ENCODE results near the gene GALNT9. TPM values are rescaled to one million over a fixed set of nuclear protein-coding genes. Genes with fewer than 3 reads are reported as not detected.
"Not testable (repeated sequence)": the region's sequence is repeated elsewhere in the genome, so short reads cannot be mapped to it uniquely, and the experiment has no call there.

The GALNT9 gene
- total RNA-seq, 1 donor from 2014 or later, result not detected

DNA sequence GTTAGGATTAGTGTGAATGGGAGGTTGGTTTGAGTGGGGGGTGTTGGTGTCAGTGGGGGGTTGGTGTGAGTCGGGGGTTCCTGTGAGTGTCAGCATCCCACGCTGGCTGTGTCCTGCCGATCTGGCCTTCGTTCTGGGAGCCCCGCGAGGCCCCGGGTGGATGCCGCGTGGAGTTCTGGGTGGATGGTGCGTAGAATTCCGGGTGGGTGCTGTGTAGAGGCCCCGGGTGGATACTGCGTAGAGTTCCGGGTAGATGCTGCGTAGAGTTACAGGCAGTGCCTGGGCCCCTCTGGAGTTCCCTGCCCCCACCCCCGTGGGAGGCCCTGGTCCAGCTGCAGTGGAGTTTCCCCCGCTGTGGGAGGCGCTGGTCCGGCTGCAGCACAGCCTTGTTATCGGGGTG, 176.4 kb downstream of the GALNT9 start:
- no peak for ATAC-seq

DNA sequence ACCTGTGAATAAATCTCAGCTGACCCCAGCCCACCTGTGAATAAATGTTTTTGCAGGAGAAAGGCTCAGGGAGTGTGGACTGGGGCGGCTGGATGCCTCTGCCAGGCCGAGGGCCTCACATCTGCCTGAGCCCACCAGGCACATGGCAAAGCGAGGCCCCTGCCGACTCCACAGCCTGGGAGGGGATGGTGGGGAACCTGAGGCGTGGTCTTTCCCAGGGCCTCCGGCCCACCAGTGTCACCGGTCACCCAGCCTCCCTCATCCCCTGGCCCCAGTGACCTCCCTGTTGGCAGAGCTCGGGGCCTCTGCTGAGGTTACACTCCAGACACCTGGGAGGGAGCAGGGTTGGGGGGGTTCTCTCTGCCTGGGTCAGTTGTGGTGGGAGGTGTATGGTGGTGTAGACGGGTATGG, 177.0 kb downstream of the GALNT9 start:
- no peak for ATAC-seq

DNA sequence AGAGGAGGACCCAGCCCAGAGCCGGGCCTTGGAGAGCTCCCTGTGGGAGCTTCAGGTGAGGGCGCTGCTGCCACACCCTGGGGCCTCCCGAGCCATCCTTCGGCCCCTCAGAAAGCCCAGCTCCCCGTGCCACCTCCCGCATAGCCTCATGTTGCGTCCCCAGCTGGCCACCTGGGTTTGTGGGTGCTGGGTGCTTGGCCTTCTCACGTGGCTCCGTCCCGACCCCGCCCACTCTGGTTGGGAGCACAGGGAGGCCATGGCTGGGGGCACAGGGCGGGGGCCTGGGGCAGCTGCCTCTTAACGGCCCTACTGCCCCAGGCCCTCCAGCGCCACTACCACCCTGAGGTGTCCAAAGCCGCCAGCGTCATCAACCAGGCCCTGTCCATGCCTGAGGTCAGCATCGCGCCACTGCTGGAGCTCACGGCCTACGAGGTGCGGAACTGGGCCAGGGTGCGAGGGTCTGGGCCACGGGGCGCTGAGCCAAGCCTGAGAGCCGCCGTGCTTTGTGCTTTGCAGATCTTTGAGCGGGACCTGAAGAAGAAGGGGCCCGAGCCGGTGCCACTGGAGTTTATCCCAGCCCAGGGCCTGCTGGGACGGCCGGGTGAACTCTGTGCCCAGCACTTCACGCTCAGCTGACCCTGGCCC, 177.5 kb downstream of the GALNT9 start:
- ATAC-seq, result no peak

DNA sequence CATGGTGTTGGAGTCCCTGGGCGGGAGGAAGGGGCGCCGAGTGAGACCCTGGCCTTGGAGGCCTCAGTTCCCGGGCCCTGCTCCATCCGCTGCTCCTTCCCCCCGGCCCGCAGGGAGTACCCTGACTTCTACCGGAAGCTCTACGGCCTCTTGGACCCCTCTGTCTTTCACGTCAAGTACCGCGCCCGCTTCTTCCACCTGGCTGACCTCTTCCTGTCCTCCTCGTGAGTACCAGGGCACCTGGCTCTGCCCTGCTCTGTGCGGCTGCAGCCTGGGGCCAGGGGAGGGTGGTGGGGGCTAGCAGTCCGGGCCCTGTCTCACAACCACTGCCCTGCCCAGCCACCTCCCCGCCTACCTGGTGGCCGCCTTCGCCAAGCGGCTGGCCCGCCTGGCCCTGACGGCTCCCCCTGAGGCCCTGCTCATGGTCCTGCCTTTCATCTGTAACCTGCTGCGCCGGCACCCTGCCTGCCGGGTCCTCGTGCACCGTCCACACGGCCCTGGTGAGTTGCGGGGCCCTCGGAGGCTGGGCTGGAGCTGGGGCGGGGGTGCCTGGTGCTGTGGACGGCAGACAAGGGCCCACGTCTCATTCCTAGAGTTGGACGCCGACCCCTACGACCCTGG, 178.1 kb downstream of the GALNT9 start:
- ATAC-seq, result no peak

DNA sequence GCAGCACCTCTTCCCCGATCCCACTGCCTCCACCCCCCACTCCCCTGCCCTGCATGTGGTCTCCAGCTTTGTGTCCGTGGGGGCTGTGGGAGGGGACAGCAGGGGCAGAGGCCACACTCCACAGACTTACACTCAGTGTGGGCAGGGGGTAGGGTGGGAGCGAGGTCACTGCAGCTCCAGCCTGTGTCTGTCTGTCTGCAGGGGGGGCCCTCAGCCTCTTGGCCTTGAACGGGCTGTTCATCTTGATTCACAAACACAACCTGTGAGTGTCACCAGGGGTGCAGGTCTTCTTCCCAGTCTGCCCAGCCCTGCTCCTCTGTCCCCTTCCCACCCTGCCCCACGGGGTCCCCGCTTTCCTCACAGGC, 178.6 kb downstream of the GALNT9 start:
- ATAC-seq, result no peak

DNA sequence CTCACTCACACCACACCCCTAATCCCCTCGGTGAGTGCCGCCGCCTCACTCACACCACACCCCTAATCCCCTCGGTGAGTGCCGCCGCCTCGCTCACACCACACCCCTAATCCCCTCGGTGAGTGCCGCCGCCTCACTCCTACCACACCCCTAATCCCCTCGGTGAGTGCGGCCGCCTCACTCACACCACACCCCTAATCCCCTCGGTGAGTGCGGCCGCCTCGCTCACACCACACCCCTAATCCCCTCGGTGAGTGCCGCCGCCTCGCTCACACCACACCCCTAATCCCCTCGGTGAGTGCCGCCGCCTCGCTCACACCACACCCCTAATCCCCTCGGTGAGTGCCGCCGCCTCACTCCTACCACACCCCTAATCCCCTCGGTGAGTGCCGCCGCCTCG, 179.9 kb downstream of the GALNT9 start:
- not testable (repeated sequence) for ATAC-seq

DNA sequence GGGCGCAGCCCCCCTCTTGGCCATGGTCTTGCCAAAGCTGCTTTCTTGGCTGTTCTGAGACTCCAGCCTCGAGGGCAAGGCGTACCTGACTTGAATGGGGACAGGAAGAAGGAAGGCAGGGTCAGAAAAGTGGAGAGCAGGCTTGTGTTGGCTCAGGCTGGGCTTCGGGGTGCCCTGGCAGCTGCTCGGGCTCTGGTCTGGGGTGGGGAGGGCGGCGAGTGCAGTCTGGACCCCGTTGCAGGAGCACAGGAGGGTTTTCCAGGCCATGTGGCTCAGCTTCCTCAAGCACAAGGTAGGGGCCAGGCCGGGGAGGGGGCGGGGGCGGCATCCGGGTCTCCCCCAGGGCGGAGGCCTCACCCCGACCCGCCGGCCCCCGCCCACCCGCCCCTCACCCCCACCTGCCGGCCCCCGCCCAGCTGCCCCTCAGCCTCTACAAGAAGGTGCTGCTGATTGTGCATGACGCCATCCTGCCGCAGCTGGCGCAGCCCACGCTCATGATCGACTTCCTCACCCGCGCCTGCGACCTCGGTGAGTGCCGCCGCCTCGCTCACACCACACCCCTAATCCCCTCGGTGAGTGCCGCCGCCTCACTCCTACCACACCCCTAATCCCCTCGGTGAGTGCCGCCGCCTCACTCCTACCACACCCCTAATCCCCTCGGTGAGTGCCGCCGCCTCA, 180.9 kb downstream of the GALNT9 start:
- ATAC-seq, result no peak

DNA sequence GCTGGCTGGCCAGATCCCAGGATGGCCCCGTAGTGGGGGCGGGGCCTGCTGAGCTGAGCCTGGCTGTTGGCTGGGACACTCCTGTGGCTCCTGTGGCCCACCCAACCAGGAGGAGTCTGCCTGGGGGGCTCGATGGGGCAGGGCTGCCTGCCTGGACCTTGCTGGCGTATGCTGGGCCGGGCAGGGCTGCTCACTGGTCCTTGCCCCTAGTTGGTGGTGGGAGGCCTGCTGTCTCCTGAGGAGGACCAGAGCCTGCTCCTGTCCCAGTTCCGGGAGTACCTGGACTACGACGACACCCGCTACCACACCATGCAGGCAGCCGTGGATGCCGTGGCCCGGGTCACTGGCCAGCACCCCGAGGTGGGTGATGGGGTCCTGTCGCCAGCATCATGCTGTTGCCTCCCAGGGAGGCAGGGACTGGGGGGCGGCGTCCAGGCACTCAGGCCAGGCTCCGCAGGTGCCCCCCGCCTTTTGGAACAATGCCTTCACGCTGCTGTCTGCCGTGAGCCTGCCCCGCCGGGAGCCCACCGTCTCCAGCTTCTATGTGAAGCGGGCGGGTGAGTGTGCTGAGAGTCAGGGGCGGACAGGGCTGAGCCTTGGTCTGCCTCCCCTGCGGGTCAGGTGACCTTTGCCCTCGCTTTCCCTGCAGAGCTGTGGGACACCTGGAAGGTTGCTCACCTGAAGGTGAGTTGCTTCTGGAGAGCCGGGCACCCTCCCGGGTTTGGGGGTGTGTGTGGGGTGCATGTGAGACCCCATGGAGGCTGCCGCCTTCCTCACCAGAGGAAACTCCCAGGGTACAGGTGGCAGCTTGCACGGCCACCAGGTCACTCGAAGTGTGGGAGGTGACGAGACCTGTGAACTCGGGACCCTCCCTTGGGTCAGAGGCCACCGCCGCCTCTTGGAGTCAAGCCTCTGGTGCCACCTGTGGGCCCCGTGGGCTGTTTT, 181.7 kb downstream of the GALNT9 start:
- no peak for ATAC-seq

DNA sequence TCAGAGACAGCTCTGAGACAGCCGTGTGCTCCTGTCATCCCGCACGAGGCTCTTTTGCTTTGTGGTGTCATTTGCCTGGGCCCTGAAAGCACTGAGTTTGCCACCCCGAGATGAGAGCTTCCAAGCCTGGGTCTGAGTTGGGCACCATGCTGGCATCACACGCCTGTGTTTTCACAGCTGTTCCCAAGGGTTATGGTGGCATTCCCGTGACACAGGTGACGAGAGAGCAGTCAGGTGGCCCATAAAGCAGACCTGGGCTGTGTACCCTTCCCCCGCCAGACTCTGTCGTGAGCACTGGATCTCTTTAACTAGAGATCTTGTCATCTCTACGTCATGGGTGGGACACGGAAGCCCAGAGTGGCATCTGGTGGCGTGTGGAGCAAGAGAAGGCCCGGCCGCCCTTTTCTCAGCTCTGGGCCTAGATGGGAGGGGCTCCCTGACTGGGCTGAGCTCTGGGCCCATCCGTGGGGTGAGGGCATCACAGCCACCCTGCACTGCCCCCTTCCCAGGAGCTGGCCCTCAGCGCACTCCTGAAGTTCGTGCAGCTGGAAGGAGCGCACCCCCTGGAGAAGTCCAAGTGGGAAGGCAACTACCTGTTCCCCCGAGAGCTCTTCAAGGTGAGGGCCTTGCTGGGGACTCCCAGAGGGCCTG, 182.5 kb downstream of the GALNT9 start:
- no peak for ATAC-seq

Other genes starting within 250 kb of the GALNT9 start
- 9.0 TPM for gene DDX51, start 185.3 kb downstream of the GALNT9 start, total RNA-seq
- gene NOC4L, start 185.1 kb downstream of the GALNT9 start, total RNA-seq, result 18.1 TPM
- 26.1 TPM for gene FBRSL1, start 160.6 kb upstream of the GALNT9 start, total RNA-seq

Data from esophagus mucosa (tissue), 1 donor.